ENCODE results near the gene TMEM232. TPM values are rescaled to one million over a fixed set of nuclear protein-coding genes. Genes with fewer than 3 reads are reported as not detected.

Gene TMEM232
- total and polyA plus RNA-seq, 2 of the 4 experiments (the other 2 are of a cell fraction), result 0.17 to 0.36 TPM

DNA sequence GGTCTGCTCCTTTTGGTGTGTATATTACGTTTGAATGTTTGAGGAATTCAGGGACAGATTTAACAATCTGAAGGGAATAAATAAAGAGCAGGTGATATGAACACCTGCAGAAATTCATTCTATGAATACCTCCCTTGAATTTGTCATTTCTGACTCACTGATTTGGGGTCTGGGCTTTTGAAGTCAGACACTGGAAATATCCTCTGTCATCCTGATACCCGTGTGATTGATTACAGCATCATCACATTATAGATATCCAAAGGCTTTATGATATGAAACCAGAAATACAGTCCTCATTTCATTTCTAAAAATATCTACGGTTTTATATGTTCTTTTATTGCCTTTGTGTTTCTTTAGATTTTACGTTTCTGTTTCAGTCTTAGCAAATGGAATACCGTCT, 68.5 kb downstream of the TMEM232 start:
- Histone ChIP-seq H4K20me1 (ENCODE audit: insufficient read depth, low read length) (no peaks in the 10 kb centered on the region), H4K91ac (ENCODE audit: insufficient read depth, low read depth, low read length) (no peak overlapping the region), H3K4me1 (ENCODE audit: control insufficient read depth, insufficient read depth, low read length) (no peaks in the 10 kb centered on the region), H3K36me3 (ENCODE audit: control insufficient read depth, insufficient read depth, low read length) (no peaks in the 10 kb centered on the region), H3K23ac (ENCODE audit: low read depth, low read length) (no peak overlapping the region), H3K27me3 (ENCODE audit: control insufficient read depth, insufficient read depth, low read length) (no peaks in the 10 kb centered on the region), H3K4me2 (ENCODE audit: low read depth, low read length) (no peak overlapping the region), H2AK5ac (ENCODE audit: low read depth, low read length) (no peak overlapping the region), H3K4me3 (ENCODE audit: insufficient read depth, low read depth, low read length) (no peak overlapping the region), H3K4ac (ENCODE audit: low read depth, low read length) (no peak overlapping the region), H4K8ac (ENCODE audit: low read depth in 2 of 2, low read length in 2 of 2) (no peak overlapping the region), H3K9me1 (ENCODE audit: insufficient read depth, low read length) (no peaks in the 10 kb centered on the region), H3K18ac (ENCODE audit: low read depth, low read length) (no peak overlapping the region), H2BK120ac (ENCODE audit: low read depth, low read length) (no peak overlapping the region), H2BK5ac (ENCODE audit: low read depth, low read length, poor library complexity, severe bottlenecking) (no peak overlapping the region), H3K56ac (ENCODE audit: extremely low read depth, insufficient read depth, low read length) (no peak overlapping the region), H3K14ac (replicated peaks; ENCODE audit: low read depth, low read length) (no peak overlapping the region), H3K9me3 (ENCODE audit: control insufficient read depth, insufficient read depth, low read length) (no peaks in the 10 kb centered on the region), H3K27ac (ENCODE audit: insufficient read depth, low read length) (no peak overlapping the region), H2AFZ (replicated peaks; ENCODE audit: low read length, poor library complexity) (no peak overlapping the region), H3K9ac (ENCODE audit: low read depth, low read length) (no peak overlapping the region), H2AK9ac (replicated peaks; ENCODE audit: low read depth, low read length, poor library complexity) (no peak overlapping the region), H2BK20ac (ENCODE audit: low read depth, low read length) (no peak overlapping the region), H2BK15ac (ENCODE audit: low read depth, low read length) (no peak overlapping the region), H3K79me1 (ENCODE audit: low read depth in 1 of 2, low read length in 2 of 2) (no peaks in the 10 kb centered on the region), H4K5ac (ENCODE audit: low read depth, low read length) (no peak overlapping the region)
- TF ChIP-seq MXI1 (IDR thresholded peaks at IDR 0.05; ENCODE audit: borderline replicate concordance, low read depth, low read length) (no peak), FOS (IDR thresholded peaks at IDR 0.05; ENCODE audit: low read depth, low read length) (no peak), RAD21 (IDR thresholded peaks at IDR 0.05; ENCODE audit: low read length) (no peak), RFX5 (IDR thresholded peaks at IDR 0.05; ENCODE audit: low read depth, low read length) (no peak), SMC3 (IDR thresholded peaks at IDR 0.05; ENCODE audit: low read depth, low read length) (no peak), RCOR1 (IDR thresholded peaks at IDR 0.05; ENCODE audit: insufficient replicate concordance, low read length) (no peak), BHLHE40 (IDR thresholded peaks at IDR 0.05; ENCODE audit: low read depth, low read length) (no peak), CEBPB (IDR thresholded peaks at IDR 0.05; ENCODE audit: low read depth, low read length) (no peak)
- TF ChIP-seq, protein P1, sequence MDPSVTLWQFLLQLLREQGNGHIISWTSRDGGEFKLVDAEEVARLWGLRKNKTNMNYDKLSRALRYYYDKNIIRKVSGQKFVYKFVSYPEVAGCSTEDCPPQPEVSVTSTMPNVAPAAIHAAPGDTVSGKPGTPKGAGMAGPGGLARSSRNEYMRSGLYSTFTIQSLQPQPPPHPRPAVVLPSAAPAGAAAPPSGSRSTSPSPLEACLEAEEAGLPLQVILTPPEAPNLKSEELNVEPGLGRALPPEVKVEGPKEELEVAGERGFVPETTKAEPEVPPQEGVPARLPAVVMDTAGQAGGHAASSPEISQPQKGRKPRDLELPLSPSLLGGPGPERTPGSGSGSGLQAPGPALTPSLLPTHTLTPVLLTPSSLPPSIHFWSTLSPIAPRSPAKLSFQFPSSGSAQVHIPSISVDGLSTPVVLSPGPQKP (IDR thresholded peaks at IDR 0.05; ENCODE audit: borderline replicate concordance, low read depth, low read length), result no peak
- TF ChIP-seq, protein P2, sequence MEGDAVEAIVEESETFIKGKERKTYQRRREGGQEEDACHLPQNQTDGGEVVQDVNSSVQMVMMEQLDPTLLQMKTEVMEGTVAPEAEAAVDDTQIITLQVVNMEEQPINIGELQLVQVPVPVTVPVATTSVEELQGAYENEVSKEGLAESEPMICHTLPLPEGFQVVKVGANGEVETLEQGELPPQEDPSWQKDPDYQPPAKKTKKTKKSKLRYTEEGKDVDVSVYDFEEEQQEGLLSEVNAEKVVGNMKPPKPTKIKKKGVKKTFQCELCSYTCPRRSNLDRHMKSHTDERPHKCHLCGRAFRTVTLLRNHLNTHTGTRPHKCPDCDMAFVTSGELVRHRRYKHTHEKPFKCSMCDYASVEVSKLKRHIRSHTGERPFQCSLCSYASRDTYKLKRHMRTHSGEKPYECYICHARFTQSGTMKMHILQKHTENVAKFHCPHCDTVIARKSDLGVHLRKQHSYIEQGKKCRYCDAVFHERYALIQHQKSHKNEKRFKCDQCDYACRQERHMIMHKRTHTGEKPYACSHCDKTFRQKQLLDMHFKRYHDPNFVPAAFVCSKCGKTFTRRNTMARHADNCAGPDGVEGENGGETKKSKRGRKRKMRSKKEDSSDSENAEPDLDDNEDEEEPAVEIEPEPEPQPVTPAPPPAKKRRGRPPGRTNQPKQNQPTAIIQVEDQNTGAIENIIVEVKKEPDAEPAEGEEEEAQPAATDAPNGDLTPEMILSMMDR (conservative IDR thresholded peaks at IDR 0.05; ENCODE audit: low read depth, low read length), result no peak
- POLR2A ChIA-PET (ENCODE audit: unreplicated experiment), result no interaction called here
- in situ Hi-C loops (cut with MboI; ENCODE audit: low sequenced_read_pairs), result no loop called here
- ATAC-seq (ENCODE audit: low read depth), result no peak
- no CpG with 5 or more reads among the region's 5 CpGs for WGBS, 2 experiments (ENCODE audit: extremely low coverage in 2 of 2, insufficient read length in 1 of 2)
- BruUV-seq (replicated peaks), result no TSS peak
- intact Hi-C loops (cut with micrococcal nuclease), result no loop called here
- CTCF ChIA-PET, result no interaction called here
- dilution Hi-C loops (cut with HindIII; ENCODE audit: low sequenced_read_pairs, unreplicated experiment), result no loop called here
- no peak for DNase-seq
